ENCODE data around the gene IL25.
"Not testable (repeated sequence)": the region's sequence is repeated elsewhere in the genome, so short reads cannot be mapped to it uniquely, and the experiment has no call there.

IL25 gene

GRCh38 chr14:23396781-23397407 is 24.3 kb downstream of the IL25 start:
- H3K4me3 ChIP-seq (ENCODE audit: low read depth, low read length): no peak overlapping the region
- TF ChIP-seq CTCF (IDR thresholded peaks at IDR 0.05; ENCODE audit: low read depth, low read length): no peak

- no peak for TF ChIP-seq CTCF (IDR thresholded peaks at IDR 0.05; ENCODE audit: low read depth, low read length)
- no peak overlapping the region for H3K4me3 ChIP-seq (ENCODE audit: low read depth, low read length)
Measured at GRCh38 chr14:23398348-23398747, 25.7 kb downstream of the IL25 start.

- no peak for TF ChIP-seq CTCF (IDR thresholded peaks at IDR 0.05; ENCODE audit: low read depth, low read length)
- no peak overlapping the region for H3K4me3 ChIP-seq (ENCODE audit: low read depth, low read length)
Measured at GRCh38 chr14:23399136-23399535, 26.5 kb downstream of the IL25 start.

GRCh38 chr14:23399591-23399990 is 27.0 kb downstream of the IL25 start:
- TF ChIP-seq CTCF (IDR thresholded peaks at IDR 0.05; ENCODE audit: low read depth, low read length): no peak
- no peak overlapping the region for H3K4me3 ChIP-seq (ENCODE audit: low read depth, low read length)

- not testable (repeated sequence) for H3K4me3 ChIP-seq (ENCODE audit: low read depth, low read length)
Measured at GRCh38 chr14:23400496-23401149, 28.0 kb downstream of the IL25 start.

GRCh38 chr14:23401291-23401690 is 28.7 kb downstream of the IL25 start:
- H3K4me3 ChIP-seq (ENCODE audit: low read depth, low read length): no peak overlapping the region
- TF ChIP-seq CTCF (IDR thresholded peaks at IDR 0.05; ENCODE audit: low read depth, low read length): no peak

GRCh38 chr14:23402296-23403138 is 29.9 kb downstream of the IL25 start:
- TF ChIP-seq CTCF (IDR thresholded peaks at IDR 0.05; ENCODE audit: low read depth, low read length): no peak
- H3K4me3 ChIP-seq (ENCODE audit: low read depth, low read length): no peak overlapping the region

Measured in WI38 (cell line).